Hepatocyte (in vitro differentiated cells): ENCODE results near the gene PPP6R2. TPM values are rescaled to one million over a fixed set of nuclear protein-coding genes. Genes with fewer than 3 reads are reported as not detected.

Source experiments
- DNase-seq: peaks from one replicate; pipeline ENCODE4 v3.0.0-alpha.2; 2016; ENCODE audit warnings: low spot score
- H2AFZ ChIP-seq: fragments of 200-600 bp; sonication (generic); 2 replicates; pipeline ENCODE4 v1.6.0; 2016; ENCODE audit warnings: antibody characterized with exemption, mild to moderate bottlenecking
- H3K27ac ChIP-seq: fragments of 200-600 bp; sonication (generic); 2 replicates; pipeline ENCODE4 v1.5.1; 2016; ENCODE audit warnings: mild to moderate bottlenecking
- H3K27me3 ChIP-seq: fragments of 200-600 bp; sonication (generic); 2 replicates; pipeline ENCODE4 v1.6.1; 2016
- H3K36me3 ChIP-seq: fragments of 200-600 bp; sonication (generic); replicated peaks from 2 replicates; pipeline ENCODE4 v1.5.1; 2016; ENCODE audit warnings: low read depth; ENCODE audit not compliant: insufficient read depth
- H3K4me1 ChIP-seq: fragments of 200-600 bp; sonication (generic); 2 replicates; pipeline ENCODE4 v1.5.1; 2016; ENCODE audit warnings: mild to moderate bottlenecking, moderate library complexity; ENCODE audit not compliant: insufficient read depth
- H3K4me2 ChIP-seq: fragments of 200-600 bp; sonication (generic); 2 replicates; pipeline ENCODE4 v1.6.0; 2016
- H3K4me3 ChIP-seq: fragments of 200-600 bp; sonication (generic); 2 replicates; pipeline ENCODE4 v1.5.1; 2016; ENCODE audit warnings: mild to moderate bottlenecking
- H3K79me2 ChIP-seq: fragments of 200-600 bp; sonication (generic); 2 replicates; pipeline ENCODE4 v1.6.0; 2017; ENCODE audit warnings: mild to moderate bottlenecking
- H3K9me2 ChIP-seq: fragments of 200-600 bp; sonication (generic); replicated peaks from 2 replicates; pipeline ENCODE4 v1.6.0; 2017; ENCODE audit warnings: mild to moderate bottlenecking; ENCODE audit not compliant: insufficient read depth
- H3K9me3 ChIP-seq: fragments of 200-600 bp; sonication (generic); 2 replicates; pipeline ENCODE4 v1.5.1; 2016; ENCODE audit warnings: low read depth, mild to moderate bottlenecking
- H4K20me1 ChIP-seq: fragments of 200-600 bp; sonication (generic); 2 replicates; pipeline ENCODE4 v1.6.0; 2016; ENCODE audit warnings: mild to moderate bottlenecking; ENCODE audit not compliant: insufficient read depth, poor library complexity, severe bottlenecking
- EZH2 ChIP-seq: fragments of 200-600 bp; sonication (generic); IDR thresholded peaks from 2 replicates; pipeline ENCODE4 v1.6.1; 2016; ENCODE audit warnings: antibody characterized with exemption, mild to moderate bottlenecking, borderline replicate concordance
- EZH2phosphoT487 ChIP-seq: fragments of 200-600 bp; sonication (generic); IDR thresholded peaks from one replicate; pipeline ENCODE4 v1.6.1; 2018; ENCODE audit warnings: antibody characterized with exemption, mild to moderate bottlenecking, low read depth, moderate library complexity; ENCODE audit not compliant: unreplicated experiment, severe bottlenecking
- WGBS: methylation state at CpG from one replicate; pipeline ENCODE4 v1.1.6; 2016; ENCODE audit warnings: low lambda C conversion rate; ENCODE audit errors: missing lambda C conversion rate; 5-methylcytosine and 5-hydroxymethylcytosine counted together
- polyA plus RNA-seq: library from polyadenylated mRNA; unstranded; fragments of >200 nt; fragmentation: Nextera tagmentation; extraction: Ambion mirVana; gene quantifications from 2 replicates; pipeline ENCODE4 v1.2.1, GENCODE V29; 2016
- total RNA-seq: library from RNA; depleted of rRNA; stranded (reverse); fragments of >200 nt; gene quantifications from 2 replicates; pipeline ENCODE4 v1.2.3, GENCODE V29; 2014
- TF ChIP-seq, protein P1 (sequence below): fragments of 200-600 bp; sonication (generic); IDR thresholded peaks from 2 replicates; pipeline ENCODE4 v1.5.1; 2016; ENCODE audit warnings: antibody characterized with exemption, mild to moderate bottlenecking; ENCODE audit not compliant: poor library complexity

PPP6R2 gene
- total and polyA plus RNA-seq, 2 experiments from 2014 or later, result 47.0 to 57.9 TPM

- Histone ChIP-seq H3K9me2 (no peaks in the 10 kb centered on the region), H3K36me3 (no peaks in the 10 kb centered on the region), H3K27me3 (peaks cover 17% of the 10 kb centered on the region), H3K9me3 (no peaks in the 10 kb centered on the region), H3K4me1 (peaks cover 28% of the 10 kb centered on the region), H3K27ac (no peak overlapping the region), H2AFZ (peak overlapping the region; percentile 71), H3K4me2 (peak overlapping the region; percentile 89), H3K4me3 (no peak overlapping the region), H4K20me1 (peaks cover 38% of the 10 kb centered on the region), H3K79me2 (peaks cover 40% of the 10 kb centered on the region)
- WGBS, result 99% methylated on average over 6 of the region's 6 CpGs
- TF ChIP-seq EZH2phosphoT487 (no peak), EZH2 (no peak)
- TF ChIP-seq, protein P1, sequence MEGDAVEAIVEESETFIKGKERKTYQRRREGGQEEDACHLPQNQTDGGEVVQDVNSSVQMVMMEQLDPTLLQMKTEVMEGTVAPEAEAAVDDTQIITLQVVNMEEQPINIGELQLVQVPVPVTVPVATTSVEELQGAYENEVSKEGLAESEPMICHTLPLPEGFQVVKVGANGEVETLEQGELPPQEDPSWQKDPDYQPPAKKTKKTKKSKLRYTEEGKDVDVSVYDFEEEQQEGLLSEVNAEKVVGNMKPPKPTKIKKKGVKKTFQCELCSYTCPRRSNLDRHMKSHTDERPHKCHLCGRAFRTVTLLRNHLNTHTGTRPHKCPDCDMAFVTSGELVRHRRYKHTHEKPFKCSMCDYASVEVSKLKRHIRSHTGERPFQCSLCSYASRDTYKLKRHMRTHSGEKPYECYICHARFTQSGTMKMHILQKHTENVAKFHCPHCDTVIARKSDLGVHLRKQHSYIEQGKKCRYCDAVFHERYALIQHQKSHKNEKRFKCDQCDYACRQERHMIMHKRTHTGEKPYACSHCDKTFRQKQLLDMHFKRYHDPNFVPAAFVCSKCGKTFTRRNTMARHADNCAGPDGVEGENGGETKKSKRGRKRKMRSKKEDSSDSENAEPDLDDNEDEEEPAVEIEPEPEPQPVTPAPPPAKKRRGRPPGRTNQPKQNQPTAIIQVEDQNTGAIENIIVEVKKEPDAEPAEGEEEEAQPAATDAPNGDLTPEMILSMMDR, result no peak
- no peak for DNase-seq
These were observed 132.5 kb downstream of the PPP6R2 start for GRCh38 chr22:50475652-50476002.

DNA sequence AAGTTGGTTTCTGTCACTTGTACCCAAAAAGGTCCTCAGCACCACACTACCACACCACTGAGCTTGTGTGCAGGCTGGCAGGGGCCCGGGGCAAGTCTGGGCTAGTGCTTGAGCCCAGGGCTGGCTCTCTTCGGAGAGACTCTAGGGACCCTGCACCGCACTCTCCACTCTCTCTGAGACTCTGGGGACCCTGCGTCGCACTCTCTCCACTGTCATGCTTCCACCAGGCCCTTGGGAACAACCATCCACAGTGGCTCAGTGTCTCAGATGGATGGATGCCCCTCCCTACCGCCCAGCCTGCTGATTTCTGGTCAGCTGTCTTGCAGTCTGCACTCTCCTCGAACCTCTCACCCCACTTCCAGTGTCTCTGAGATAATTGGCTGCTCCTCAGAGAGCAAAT is 133.7 kb downstream of the PPP6R2 start:
- no peak for DNase-seq
- Histone ChIP-seq H3K27me3 (peaks cover 25% of the 10 kb centered on the region), H3K9me3 (no peaks in the 10 kb centered on the region), H3K79me2 (peaks cover 28% of the 10 kb centered on the region), H3K36me3 (no peaks in the 10 kb centered on the region), H3K27ac (no peak overlapping the region), H4K20me1 (peaks cover 26% of the 10 kb centered on the region), H3K4me2 (no peak overlapping the region), H3K4me1 (peaks cover 20% of the 10 kb centered on the region), H3K9me2 (no peaks in the 10 kb centered on the region), H3K4me3 (no peak overlapping the region), H2AFZ (no peak overlapping the region)
- WGBS, result 85% methylated on average over 7 of the region's 7 CpGs
- TF ChIP-seq, protein P1, result no peak
- no peak for TF ChIP-seq EZH2phosphoT487
- no peak for TF ChIP-seq EZH2

DNA sequence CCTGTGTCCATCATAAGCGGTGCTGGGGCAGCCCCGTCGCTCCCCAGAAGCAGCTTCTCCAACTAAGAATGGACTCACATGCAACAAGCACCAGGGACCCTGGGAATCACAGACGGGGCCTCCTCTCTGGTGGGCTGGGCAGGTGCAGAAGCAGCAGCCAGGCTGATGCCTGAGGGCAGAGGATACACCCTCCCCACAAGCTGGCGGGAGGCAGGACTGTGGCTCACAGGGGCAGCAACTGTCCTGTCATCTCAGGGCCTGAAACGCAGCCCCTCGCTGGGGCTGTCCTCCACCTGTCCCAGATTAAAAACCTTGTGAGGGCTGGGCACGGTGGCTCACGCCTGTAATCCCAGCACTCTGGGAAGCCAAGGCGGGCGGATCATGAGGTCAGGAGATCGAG is 134.8 kb downstream of the PPP6R2 start:
- Histone ChIP-seq H3K27me3 (peaks cover 29% of the 10 kb centered on the region), H4K20me1 (peaks cover 15% of the 10 kb centered on the region), H3K4me3 (no peak overlapping the region), H3K4me1 (peaks cover 15% of the 10 kb centered on the region), H3K4me2 (no peak overlapping the region), H3K79me2 (peaks cover 17% of the 10 kb centered on the region), H3K36me3 (no peaks in the 10 kb centered on the region), H3K9me2 (no peaks in the 10 kb centered on the region), H2AFZ (no peak overlapping the region), H3K9me3 (no peaks in the 10 kb centered on the region), H3K27ac (no peak overlapping the region)
- 87% methylated on average over 12 of the region's 12 CpGs for WGBS
- no peak for TF ChIP-seq EZH2
- TF ChIP-seq, protein P1, result no peak
- no peak for TF ChIP-seq EZH2phosphoT487
- no peak for DNase-seq

DNA sequence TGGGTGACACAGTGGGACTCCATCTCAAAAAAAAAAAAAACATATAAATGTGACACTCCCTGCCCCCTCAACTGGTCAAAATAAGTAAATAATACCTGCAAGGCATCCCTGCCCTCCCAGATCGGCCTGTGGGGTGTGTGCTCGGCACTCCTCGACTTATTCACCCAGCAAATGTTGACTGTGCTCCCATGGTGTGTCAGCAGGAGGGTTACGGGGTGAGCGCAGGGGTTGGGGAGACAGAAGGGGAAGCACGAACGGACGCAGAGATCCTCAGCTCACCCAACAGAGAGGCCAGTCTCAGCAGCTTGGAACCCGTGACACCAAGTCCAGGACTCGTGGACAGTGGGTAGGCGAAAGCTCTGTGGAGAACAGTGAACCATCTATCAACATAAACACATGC is 136.6 kb downstream of the PPP6R2 start:
- Histone ChIP-seq H2AFZ (no peak overlapping the region), H3K9me2 (no peaks in the 10 kb centered on the region), H3K27me3 (peaks cover 29% of the 10 kb centered on the region), H3K9me3 (no peaks in the 10 kb centered on the region), H3K4me3 (no peak overlapping the region), H3K4me2 (no peak overlapping the region), H3K4me1 (peaks cover 14% of the 10 kb centered on the region), H3K27ac (no peak overlapping the region), H3K79me2 (no peaks in the 10 kb centered on the region), H3K36me3 (no peaks in the 10 kb centered on the region), H4K20me1 (no peaks in the 10 kb centered on the region)
- 84% methylated on average over 11 of the region's 11 CpGs for WGBS
- DNase-seq, result no peak
- TF ChIP-seq, protein P1, result no peak
- TF ChIP-seq EZH2, result no peak
- no peak for TF ChIP-seq EZH2phosphoT487
